Ishikawa (cell line): ENCODE measurements around the gene BRD7.

Experiments
- TAF1 ChIP-seq: IDR thresholded peaks from 2 replicates; pipeline ENCODE4 v1.6.1; 2012; ENCODE audit warnings: low read depth, mild to moderate bottlenecking
- YY1 ChIP-seq: IDR thresholded peaks from 2 replicates; pipeline ENCODE4 v1.6.1; 2012; ENCODE audit warnings: low read depth
- TF ChIP-seq, protein P1 (sequence below): IDR thresholded peaks from 2 replicates; pipeline ENCODE4 v1.6.1; 2012
- TF ChIP-seq, protein P2 (sequence below): IDR thresholded peaks from 2 replicates; pipeline ENCODE4 v1.6.1; 2012

DNA sequence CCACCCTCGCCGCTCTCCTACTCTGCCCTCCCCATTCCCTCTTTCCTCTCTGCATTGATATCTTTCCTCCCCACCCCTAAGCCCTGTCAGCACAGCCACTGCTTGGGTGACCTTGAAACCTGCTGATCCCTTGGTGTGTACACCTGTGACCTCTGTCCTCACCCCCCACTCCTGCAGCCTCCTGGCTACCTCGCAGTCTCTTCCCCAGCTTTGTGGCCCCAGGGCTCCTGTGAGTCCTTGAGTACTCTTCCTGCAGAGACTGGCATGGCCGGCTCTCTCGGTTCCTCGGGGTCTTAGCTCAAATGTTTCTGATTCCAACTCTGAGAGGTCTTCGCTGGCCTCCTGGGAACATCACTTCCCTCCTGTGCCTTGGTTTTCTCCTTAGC is 70.7 kb downstream of the BRD7 start:
- TF ChIP-seq, protein P1, sequence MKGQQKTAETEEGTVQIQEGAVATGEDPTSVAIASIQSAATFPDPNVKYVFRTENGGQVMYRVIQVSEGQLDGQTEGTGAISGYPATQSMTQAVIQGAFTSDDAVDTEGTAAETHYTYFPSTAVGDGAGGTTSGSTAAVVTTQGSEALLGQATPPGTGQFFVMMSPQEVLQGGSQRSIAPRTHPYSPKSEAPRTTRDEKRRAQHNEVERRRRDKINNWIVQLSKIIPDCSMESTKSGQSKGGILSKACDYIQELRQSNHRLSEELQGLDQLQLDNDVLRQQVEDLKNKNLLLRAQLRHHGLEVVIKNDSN: no peak
- TF ChIP-seq YY1 (no peak), TAF1 (no peak)
- TF ChIP-seq, protein P2, sequence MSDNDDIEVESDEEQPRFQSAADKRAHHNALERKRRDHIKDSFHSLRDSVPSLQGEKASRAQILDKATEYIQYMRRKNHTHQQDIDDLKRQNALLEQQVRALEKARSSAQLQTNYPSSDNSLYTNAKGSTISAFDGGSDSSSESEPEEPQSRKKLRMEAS: no peak
